Eye (tissue), 1 donor: Measurements from ENCODE around the gene RHBDD3.

Experiments
- DNase-seq: peaks from one replicate; pipeline ENCODE4 v3.0.0-alpha.2; 2015

RHBDD3 gene

DNA sequence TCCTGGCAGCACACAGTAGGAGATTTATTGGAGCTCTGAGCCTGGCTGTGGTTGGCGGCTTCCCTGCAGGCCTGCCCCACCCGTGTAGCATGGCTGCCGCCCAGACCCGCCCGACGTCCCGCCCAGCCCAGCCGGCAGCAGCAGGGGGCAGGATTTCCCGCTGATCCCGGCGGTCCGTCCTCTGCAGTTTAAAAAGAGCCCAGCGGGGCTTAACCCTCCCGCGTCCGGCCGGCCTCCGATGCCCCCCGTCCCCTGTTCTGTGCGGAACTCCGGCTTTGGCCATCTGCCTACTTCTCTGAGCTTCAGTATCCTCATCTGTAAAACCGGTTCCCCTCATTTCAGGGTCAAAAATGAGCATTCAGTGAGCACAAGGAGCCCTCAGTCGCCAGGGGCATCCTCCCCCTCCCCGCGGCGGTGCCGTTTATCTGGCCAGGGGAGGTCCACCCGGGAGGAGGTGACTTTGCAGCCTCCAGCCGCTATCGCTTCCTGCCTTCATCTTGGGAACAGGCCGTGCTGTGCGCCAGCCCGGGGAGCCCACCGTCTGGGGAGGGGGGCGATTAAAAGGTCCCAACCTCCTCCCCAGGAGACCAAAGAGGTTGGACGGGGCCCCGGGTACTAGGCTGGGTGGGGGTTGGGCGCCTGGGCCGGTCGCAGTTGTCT lies 38.5 kb upstream of the RHBDD3 start, which contains the start of gene GAS2L1:
GAS2L1 (plus strand) TSS at position 476 of the 660 bp plus-strand sequence. CDS start 1,456 bp downstream, outside the sequence.
- peak; percentile 87 for DNase-seq

DNA sequence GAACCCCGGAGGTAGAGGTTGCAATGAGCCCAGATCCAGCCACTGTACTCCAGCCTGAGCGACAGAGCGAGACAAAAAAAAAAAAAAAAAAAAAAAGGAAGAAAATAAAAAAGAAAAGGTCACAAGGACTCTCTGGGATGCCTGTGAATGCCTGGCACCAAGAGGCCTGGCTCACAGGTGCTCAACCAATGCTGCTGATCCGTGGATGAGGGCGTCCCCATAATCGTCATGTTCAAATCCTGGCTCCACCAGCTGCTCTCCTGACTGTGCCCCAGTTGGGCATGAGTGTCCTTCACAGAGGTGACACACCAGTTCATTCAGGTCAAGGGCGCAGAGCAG lies 38.0 kb upstream of the RHBDD3 start:
- DNase-seq, result no peak

DNA sequence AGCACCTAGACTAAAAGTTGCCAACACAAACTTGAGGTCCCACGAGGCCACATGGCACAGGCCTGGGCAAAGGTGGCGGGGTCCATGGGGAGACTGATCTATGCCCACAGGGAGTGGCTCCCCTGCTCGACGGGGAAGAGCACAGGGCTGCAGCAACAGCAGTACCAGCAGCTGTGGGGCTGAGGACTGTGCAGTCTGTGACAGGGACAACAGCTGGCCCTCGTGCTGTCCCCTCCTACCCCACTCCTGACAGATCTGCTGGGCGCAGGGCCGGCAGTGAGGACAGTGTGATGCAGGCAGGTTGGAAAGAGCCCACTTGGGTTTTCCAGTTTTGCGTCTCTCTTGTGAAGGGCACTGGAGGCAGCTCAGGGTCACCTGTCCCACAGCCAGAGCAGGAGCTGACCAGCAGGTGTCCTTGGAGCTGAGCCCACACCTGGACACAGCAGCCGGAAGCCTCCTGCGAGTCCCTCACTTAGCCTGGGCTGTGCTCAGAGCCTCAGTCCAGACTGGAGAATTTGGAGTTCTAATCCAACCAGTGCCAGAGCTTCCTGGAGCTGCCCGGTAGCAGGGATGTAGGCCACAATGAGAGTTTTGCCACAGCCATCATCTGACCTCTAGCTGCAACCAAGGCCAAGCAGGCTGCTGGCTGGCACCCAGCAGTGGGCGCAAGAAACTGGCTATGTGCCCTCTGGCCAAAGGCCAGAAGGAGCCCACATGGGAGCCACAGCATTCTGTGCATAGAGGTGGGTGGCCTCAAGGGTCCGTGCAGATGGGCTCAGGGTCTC lies 35.1 kb upstream of the RHBDD3 start:
- peak; percentile 29 for DNase-seq

DNA sequence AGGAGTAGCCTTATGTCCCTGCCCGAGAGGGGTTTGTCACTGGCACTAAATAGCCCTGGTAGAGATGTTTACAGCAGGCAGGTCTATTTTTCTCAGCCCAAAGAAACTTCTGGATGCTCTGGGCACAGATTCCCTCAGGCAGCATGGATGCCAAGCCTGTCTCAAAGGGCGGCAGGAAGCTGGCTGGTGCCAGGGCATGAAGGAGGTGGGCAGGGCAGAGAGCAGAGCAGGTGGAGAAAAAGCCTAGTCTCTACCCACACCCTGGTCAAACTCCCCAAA lies 34.6 kb upstream of the RHBDD3 start:
- no peak for DNase-seq

DNA sequence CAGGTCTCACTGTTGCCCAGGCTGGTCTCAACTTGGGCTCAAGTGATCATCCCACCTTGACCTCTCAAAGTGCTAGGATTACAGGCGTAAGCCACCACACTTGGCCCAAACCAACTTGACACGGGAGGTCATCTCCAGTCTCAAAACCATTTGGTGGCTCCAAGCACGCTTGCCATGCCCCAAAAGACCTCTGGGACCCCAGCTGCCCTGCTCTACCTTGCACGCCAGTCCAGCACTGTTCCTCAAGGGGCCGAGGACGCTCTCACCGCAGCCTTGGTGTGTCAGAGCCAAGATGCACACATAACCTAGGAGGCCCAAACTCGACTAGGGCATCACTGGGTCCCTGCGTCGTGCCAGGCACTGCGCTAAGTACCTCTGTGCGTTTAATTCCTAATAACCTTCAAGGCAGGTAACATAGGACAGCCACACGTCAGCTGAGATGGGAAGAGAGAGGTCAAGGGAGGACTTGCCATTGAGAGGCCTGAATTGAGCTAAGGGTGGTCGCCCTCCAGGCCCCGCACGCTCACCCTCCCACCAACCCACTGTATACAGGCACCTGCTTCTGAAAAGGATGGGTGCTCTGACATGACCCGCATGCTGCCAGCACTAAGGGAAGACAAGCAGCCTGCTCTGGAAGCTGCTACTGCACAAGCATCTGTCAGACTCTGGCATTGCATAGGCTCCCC lies 34.1 kb upstream of the RHBDD3 start:
- peak; percentile 14 for DNase-seq

DNA sequence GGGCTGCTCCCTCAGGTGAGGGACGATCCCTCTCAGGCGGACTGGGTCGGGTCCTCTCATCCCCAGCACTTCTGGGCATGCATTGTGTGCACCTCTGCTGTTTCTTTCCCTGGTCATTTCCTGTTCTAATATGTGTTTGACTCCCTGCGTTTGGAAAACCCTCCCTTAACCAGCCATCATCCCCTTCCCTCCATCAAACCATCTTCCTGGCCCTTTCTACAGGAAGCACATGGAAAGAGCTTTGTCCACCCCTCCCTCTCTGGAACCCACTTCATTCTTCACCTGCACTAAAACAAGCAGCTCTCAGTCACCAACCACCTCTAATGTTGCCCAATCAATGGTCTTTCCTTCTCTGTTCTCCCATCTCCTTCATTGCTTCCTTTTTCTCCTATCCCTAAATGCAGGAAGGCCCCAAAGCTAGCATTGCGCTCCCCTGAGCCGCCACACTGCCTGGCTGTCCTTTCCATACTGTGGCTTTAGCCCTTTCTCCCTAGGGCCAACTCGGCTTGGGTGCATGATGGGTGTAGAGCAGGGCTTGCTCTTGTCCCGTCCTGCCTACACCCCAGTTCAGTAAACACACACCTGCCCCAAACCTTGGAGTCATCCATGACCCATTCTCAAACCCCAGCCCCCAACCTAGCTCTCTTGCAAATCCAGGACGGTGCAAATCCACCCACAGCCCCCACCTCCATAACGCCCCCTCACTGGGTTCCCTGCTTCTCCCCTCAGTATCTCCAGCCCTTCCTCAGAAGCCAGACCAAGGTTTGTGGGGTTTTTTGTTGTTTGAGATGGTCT lies 33.2 kb upstream of the RHBDD3 start:
- peak; percentile 8 for DNase-seq

DNA sequence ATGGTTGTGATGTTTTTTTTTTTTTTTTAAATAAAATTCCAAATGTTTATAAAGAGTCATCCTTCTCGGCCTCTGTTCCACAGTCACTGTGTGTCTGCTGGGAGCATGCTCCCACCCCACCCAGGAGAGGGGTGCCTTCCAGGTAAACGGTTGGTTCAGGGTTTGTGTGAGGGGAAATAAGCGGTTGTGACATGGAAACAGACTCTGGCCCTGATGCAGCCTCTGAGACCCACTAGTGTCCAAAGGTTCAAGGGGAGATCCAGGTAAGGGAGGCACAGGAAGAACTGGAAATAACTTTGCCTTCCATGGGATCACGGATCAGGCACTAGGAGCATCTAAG lies 32.7 kb upstream of the RHBDD3 start:
- DNase-seq, result no peak

DNA sequence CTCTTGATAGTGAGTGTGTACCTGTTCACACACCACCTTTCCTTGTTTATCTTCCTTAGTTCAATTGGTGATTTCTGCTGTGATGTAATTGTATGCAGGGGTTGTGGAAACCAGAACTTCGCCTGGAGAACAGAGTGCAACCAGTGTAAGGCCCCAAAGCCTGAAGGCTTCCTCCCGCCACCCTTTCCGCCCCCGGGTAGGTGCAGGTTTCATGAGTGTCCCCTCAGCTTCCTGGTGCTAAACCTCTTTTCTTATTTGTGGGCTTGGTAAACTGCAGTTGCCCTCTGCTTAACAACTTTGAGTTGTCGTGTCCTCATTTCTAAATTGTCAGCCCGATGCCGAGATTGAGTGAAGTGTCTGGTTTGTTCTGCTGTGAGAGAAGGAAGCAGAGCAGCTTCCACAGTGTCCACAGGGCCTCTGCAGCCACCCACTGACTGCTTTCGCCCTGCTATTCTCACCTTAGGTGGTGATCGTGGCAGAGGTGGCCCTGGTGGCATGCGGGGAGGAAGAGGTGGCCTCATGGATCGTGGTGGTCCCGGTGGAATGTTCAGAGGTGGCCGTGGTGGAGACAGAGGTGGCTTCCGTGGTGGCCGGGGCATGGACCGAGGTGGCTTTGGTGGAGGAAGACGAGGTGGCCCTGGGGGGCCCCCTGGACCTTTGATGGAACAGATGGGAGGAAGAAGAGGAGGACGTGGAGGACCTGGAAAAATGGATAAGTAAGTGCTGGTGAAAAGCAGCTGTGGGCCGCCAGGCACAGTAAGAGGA lies 31.5 kb upstream of the RHBDD3 start:
- DNase-seq, result no peak

DNA sequence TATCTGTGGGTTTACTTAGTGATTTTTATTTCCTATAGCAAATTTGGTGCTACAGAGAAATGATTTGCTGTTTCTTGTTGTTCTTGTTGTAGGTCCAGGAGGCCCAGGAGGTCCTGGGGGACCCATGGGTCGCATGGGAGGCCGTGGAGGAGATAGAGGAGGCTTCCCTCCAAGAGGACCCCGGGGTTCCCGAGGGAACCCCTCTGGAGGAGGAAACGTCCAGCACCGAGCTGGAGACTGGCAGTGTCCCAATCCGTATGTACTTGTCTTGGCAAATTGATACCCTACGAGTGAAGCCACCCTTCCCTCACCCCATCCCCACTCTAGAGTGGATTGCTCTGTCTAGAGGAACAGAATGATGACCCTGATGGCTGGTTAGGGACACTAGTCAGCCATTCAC lies 30.9 kb upstream of the RHBDD3 start:
- no peak for DNase-seq

DNA sequence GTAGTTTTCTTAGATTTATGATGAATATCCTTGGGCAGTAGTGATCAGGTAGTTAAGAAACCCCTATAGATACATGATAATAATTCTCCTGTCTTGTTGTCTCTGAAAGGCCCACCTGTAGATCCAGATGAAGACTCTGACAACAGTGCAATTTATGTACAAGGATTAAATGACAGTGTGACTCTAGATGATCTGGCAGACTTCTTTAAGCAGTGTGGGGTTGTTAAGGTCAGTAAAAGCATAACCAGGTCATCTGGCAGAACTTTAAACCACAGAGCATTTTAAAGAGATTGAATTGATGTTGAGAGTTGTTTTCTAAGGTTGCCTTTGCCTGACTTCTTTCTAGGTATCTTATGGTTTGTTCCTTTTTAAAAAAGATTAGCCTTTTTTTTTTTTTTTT lies 24.6 kb upstream of the RHBDD3 start:
- DNase-seq, result no peak

DNA sequence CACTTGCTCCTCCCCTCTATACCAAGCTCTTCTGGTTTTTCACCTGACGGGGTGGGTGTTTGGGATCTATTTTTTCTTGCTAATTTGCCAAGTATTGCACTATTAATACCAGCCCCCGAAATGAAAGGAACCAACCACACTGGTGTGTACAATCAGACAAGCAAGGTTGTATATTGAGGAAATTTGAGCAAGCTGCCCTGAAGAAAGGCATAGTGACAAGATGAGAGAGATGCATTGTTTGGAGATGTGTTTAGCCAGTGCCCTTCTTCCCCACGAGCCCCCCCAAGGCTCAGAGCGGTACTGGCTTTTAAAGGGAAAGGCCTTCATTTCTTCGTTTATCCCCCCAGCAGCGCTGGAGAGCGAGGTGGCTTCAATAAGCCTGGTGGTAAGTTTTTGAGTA lies 23.4 kb upstream of the RHBDD3 start:
- peak; percentile 17 for DNase-seq

DNA sequence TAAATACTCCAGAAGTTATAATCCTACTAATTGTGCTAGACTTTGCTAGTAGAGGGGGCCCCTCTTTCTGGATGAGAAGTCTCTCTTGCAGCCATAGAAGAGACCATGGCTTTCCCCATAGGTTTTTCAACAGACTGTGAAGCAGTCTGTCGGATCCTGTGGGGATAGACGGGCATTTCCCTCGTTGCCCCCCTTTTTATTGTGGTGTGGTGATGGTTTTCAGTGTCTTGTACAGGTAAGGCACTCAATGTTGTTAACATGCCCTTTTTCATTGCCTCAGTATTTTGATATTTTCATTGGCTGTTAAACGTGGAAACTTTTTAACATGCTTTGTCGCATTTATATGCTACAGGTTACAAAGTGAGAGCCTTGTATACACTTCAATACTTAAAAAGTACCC lies 22.3 kb upstream of the RHBDD3 start:
- no peak for DNase-seq

DNA sequence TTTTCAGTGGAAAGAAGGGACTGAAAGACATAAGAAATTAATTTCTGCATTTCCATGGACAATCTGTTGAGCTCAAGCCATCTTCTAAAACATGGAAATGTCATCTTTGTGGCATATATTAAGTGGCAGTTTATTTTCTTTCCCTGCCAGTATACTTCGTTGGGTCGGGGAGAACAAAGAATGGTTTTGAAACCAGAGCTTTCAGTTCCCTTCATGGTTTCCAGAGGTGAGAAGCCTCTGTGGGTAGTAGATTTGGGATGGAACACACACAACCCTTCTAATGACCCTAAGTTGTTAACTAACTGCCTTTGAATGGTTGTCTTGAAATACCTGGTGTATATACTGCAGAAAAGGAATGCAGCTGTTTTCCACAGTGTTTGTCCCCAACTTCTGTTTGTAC lies 21.1 kb upstream of the RHBDD3 start:
- DNase-seq, result no peak

DNA sequence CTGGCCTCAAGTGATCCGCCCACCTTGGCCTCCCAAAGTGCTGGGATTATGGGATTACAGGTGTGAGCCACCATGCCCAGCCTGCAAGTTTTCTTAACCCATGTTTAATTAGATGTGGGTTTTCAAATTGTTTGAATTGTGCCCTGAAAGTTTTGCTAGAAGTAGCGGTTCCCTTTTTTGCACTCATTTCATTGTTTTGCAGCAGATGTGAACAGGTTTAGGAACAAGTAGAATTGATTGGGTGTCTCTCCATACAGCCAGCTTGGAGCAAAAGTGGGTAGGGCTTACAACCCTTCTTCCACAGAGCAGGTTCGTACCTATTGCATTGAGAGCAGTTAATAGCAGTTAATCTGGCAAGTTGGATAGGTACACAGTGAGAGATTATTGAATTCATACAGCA lies 16.4 kb upstream of the RHBDD3 start:
- no peak for DNase-seq

DNA sequence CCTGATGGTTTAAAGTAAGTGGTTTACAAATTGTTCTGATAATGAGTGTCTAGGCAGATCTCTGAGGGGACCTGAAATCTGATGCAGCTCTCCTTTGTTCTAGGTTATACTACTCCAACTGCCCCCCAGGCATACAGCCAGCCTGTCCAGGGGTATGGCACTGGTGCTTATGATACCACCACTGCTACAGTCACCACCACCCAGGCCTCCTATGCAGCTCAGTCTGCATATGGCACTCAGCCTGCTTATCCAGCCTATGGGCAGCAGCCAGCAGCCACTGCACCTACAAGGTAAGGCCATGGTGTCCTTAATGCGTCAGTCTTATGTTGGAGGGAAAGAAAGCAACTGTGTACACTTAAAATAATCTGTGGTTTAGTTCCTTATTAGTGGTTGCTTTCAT lies 10.1 kb upstream of the RHBDD3 start:
- DNase-seq, result no peak

DNA sequence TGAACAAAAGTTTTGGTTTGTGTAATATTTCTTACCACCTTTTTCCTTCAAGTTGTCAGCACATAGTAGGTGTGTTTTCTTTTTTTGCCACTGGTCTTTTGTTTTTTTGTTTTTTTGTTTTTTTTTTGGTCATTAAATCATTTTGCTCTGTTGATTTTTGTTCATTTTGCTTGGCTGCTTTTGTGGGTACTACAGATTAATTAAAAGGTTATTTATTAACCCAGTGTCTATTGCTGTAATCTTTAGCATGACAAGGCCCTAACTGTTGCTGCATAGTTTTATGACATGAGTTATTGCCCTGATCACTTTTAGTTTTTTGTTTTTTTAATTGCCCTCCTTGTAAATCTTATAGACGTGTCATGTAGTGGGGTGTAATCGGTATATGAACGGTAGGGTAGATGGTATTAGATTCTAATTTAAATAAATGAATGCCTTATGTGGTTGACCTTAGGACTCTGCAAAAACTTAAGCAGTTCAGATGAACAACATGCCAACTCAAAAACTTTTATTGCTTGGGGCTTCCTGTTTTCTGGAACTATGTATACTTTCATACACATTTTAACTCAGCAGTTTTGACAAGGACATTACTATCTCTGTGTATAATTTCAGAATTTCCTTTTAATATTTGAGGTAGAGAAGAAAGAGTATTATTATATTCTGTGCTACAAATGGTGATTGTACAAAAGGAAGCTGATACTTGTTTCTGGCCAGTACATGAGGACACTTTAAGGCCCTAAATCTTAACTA lies 8.2 kb upstream of the RHBDD3 start:
- DNase-seq, result no peak

DNA sequence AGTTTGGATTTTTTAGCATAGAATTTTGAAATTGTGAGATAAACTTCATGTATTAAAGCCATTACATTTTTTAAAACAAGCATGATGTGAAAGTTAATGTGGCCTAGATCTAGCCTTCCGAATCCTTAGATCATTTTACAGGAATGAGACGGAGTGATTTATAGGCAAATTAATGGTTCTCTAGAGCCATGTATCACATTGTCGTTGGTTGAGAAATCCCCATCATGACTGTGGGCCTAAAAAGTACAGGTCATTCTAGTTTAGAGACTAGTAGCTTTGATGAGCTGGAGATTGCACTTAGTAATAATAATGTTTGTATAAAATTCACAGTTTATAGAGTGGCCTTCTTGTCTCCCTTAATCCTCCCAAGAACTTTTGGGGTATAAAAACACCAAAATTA lies 7.4 kb upstream of the RHBDD3 start:
- DNase-seq, result no peak

DNA sequence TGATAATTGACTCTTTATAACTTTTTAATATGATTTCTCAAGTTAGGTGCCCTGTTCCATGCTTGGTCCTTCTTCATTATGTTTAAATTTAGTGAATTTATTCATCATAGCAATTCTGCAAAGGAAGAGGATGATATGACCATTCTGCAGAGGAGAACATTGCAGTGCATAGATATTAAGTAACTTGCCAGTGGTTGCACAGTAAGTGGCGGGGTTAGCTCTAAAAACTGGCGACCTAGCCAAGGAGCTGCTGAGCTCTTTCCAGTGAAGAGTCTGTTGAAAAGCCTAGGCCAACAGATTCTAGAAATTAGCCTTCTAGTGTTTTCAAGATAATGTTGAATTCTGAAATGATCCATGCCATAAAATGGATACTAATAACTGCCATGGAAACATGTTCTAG lies 4.8 kb upstream of the RHBDD3 start:
- DNase-seq, result no peak

DNA sequence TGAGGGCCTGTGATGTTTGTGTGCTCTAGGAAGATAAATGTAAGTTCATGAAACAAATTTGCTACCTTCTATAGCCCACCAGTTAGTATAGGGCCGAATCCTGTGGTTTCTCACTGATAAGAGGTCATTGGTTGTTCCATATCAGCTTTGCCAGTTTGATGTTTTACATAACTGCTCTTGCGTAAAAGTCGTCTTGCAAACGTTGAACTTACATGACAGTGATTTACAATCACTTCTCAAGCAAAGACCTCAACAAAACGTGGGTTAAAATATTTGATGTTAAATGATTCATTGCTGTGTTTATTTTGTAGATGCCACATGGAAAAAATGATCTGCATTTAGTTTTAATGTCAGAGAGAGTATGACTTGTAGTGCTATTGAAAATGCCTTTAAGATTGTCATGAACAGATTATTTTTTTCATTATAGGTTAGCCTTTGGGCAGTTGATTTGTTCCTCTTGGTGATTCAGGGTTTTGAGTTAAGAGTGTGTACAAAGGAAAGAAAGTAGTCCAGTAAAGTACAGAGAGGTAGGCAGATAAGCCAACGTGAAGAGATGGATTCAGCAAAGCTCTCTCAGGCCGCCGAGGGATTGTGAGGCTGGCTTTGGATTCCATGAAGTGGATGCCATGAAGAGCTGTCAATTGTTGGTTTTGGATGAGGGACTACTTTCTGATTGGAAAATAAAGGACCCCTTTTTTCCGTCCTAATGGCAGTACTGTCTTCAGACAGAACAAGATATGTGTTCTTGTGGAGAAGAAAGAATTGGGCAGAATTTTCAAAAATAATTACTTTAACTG lies 2.9 kb upstream of the RHBDD3 start:
- DNase-seq, result no peak

DNA sequence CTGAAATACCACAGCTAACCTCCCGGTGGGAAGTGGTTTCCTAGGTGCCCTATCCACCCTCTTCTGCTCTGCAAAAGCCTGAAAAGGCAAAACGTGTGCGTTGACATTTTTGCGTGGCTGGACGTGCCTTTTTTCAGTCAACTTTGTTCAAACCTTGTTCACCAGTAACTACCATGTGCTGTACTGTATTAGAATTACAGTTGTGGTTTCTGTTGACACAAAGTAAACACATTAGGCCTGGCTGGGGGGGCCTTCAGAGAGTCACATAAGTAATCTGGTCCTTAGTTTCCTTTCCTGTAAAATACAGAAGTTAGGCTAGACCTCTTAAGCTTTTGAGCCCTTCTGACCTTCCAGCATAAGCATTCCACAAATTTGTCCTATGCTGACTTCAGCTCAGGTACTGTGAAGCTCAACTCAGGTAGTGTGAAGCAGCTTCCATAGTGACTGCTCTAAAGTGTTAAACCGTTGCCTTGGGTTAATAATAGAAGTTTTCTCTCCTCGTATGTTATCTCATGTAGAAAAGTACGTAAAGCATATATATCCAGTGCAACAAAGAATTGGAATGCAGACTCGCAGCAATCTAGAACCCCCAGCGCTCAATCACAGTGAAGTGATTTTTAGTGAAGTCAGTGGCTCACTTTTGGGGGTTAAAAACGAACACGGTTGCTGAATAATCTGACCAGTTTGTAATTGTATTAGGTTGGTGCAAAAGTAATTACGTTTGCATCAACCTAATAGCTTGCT lies 2.1 kb upstream of the RHBDD3 start:
- DNase-seq, result no peak

DNA sequence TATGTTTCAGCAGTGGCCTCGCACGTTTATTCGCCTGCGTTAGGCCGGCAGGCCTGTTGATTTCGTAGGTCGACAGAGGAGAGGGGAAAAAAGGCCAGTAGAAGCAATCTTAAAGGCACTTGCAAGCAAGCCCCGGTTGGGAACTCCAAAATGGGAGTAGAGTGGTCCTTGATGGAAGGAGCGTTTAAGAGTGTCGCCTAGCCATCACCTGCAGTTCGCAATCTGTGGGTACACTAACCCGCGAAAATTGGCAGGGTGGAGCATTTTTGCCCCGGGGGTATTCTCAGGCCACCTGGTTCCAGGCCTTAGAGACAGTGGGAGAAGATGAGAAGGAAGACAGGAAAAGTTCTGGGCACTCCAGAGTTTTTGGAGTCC lies 1.4 kb upstream of the RHBDD3 start:
- DNase-seq, result no peak
